ENCODE measurements around the gene COL6A1. TPM values are rescaled to one million over a fixed set of nuclear protein-coding genes. Genes with fewer than 3 reads are reported as not detected.

Gene COL6A1
- total and polyA plus RNA-seq, 4 donors = 16.9 to 82.0 (median 35.7) TPM

GRCh38 chr21:45954261-45954660 lies 27.3 kb upstream of the COL6A1 start:
- no peak overlapping the region for H3K9ac ChIP-seq (ENCODE audit: low read depth in 1 of 2, low read length in 2 of 2)
- WGBS = 58% methylated on average over 12 of the region's 12 CpGs
- no peak for DNase-seq (ENCODE audit: low spot score)

GRCh38 chr21:45954921-45955320 lies 26.6 kb upstream of the COL6A1 start:
- WGBS = 93% methylated on average over 6 of the region's 6 CpGs
- Histone ChIP-seq H3K9ac (ENCODE audit: low read depth in 1 of 2, low read length in 2 of 2) (no peak overlapping the region), H3K27me3 (ENCODE audit: control insufficient read depth in 4 of 4, insufficient read depth in 4 of 4, low read length in 3 of 4) (peaks cover 0 to 3% (median 2%) of the 10 kb centered on the region in 4 donors), H3K36me3 (ENCODE audit: control insufficient read depth in 4 of 4, insufficient read depth in 3 of 4, low read depth in 1 of 4, low read length in 3 of 4) (no peaks in the 10 kb centered on the region), H3K9me3 (ENCODE audit: control insufficient read depth in 4 of 4, low read length in 3 of 4) (no peaks in the 10 kb centered on the region), H3K4me1 (ENCODE audit: control insufficient read depth in 4 of 4, insufficient read depth in 4 of 4, low read length in 3 of 4) (no peaks in the 10 kb centered on the region), H3K27ac (ENCODE audit: low read depth in 1 of 2, low read length in 2 of 2) (no peak overlapping the region), H3K4me3 (ENCODE audit: low read depth in 1 of 3, low read length in 3 of 3) (no peak overlapping the region)
- TF ChIP-seq FOXA2 (IDR thresholded peaks at IDR 0.05) (no peak), NR2F2 (IDR thresholded peaks at IDR 0.05) (no peak), ZBTB33 (IDR thresholded peaks at IDR 0.05) (no peak), JUND (IDR thresholded peaks at IDR 0.05) (no peak), REST (IDR thresholded peaks at IDR 0.05) (no peak), HNF4A (conservative IDR thresholded peaks at IDR 0.05) (no peak), CTCF (IDR thresholded peaks at IDR 0.05; ENCODE audit: low read depth, low read length, missing input control) (no peak), MAX (IDR thresholded peaks at IDR 0.05) (no peak), HNF4G (IDR thresholded peaks at IDR 0.05) (no peak), RXRA (IDR thresholded peaks at IDR 0.05) (no peak), ATF3 (IDR thresholded peaks at IDR 0.05) (no peak)
- DNase-seq (ENCODE audit: low spot score) = no peak

More at GRCh38 chr21:45954261-45954660, 27.3 kb upstream of the COL6A1 start:
- Histone ChIP-seq H3K9me3 (ENCODE audit: control insufficient read depth in 4 of 4, low read length in 3 of 4) (no peaks in the 10 kb centered on the region), H3K36me3 (ENCODE audit: control insufficient read depth in 4 of 4, insufficient read depth in 3 of 4, low read depth in 1 of 4, low read length in 3 of 4) (no peaks in the 10 kb centered on the region), H3K4me1 (ENCODE audit: control insufficient read depth in 4 of 4, insufficient read depth in 4 of 4, low read length in 3 of 4) (no peaks in the 10 kb centered on the region), H3K27ac (ENCODE audit: low read depth in 1 of 2, low read length in 2 of 2) (no peak overlapping the region), H3K27me3 (ENCODE audit: control insufficient read depth in 4 of 4, insufficient read depth in 4 of 4, low read length in 3 of 4) (peaks cover 0 to 3% (median 2%) of the 10 kb centered on the region in 4 donors), H3K4me3 (ENCODE audit: low read depth in 1 of 3, low read length in 3 of 3) (no peak overlapping the region)
- TF ChIP-seq ATF3 (IDR thresholded peaks at IDR 0.05) (no peak), MAX (IDR thresholded peaks at IDR 0.05) (no peak), EGR1 (IDR thresholded peaks at IDR 0.05; ENCODE audit: low read depth in 2 of 2) (no peak), CTCF (IDR thresholded peaks at IDR 0.05; ENCODE audit: low read depth, low read length, missing input control) (no peak), YY1 (IDR thresholded peaks at IDR 0.05) (no peak), HNF4A (conservative IDR thresholded peaks at IDR 0.05) (no peak), FOXA2 (IDR thresholded peaks at IDR 0.05) (no peak)
